NT2/D1 (cell line): ENCODE data around the gene RXFP1.

ENCODE experiments used
- DNase-seq: peaks from one replicate; pipeline ENCODE4 v3.0.0-alpha.2; 2011; ENCODE audit warnings: low read depth, low spot score
- H3K27me3 ChIP-seq: 2 replicates; pipeline ENCODE4 v1.6.0; 2011; ENCODE audit warnings: mild to moderate bottlenecking; ENCODE audit not compliant: insufficient read length, insufficient read depth
- H3K36me3 ChIP-seq: 2 replicates; pipeline ENCODE4 v1.6.1; 2011; ENCODE audit warnings: mild to moderate bottlenecking, low read length, mixed read lengths; ENCODE audit not compliant: insufficient read depth, insufficient read length
- H3K4me1 ChIP-seq: 2 replicates; pipeline ENCODE4 v1.5.1; 2011; ENCODE audit not compliant: insufficient read depth, insufficient read length
- H3K4me3 ChIP-seq: 2 replicates; pipeline ENCODE4 v1.5.1; 2011; ENCODE audit warnings: low read depth; ENCODE audit not compliant: insufficient read length
- H3K9ac ChIP-seq: 2 replicates; pipeline ENCODE4 v1.6.0; 2011; ENCODE audit warnings: low read depth; ENCODE audit not compliant: insufficient read length
- H3K9me3 ChIP-seq: 2 replicates; pipeline ENCODE4 v1.5.1; 2011; ENCODE audit warnings: mild to moderate bottlenecking, low read length; ENCODE audit not compliant: insufficient read depth
- SUZ12 ChIP-seq: IDR thresholded peaks from 2 replicates; pipeline ENCODE4 v1.6.1; 2011; ENCODE audit not compliant: insufficient read length, insufficient read depth; ENCODE audit errors: extremely low read depth
- YY1 ChIP-seq: IDR thresholded peaks from 2 replicates; pipeline ENCODE4 v1.6.1; 2011; ENCODE audit not compliant: insufficient read length, insufficient read depth
- ZNF274 ChIP-seq: IDR thresholded peaks from 2 replicates; pipeline ENCODE4 v1.6.1; 2011; ENCODE audit warnings: mild to moderate bottlenecking, low read depth, low read length

Gene RXFP1

GRCh38 chr4:158664806-158665205 is 143.1 kb downstream of the RXFP1 start:
- no peaks in the 10 kb centered on the region; the same call in 1 of the 2 replicates for H3K9me3 ChIP-seq
- H3K4me3 ChIP-seq: no peak overlapping the region
- no peaks in the 10 kb centered on the region for H3K27me3 ChIP-seq
- no peaks in the 10 kb centered on the region for H3K4me1 ChIP-seq
- no peak for DNase-seq
- H3K36me3 ChIP-seq: peaks cover 7% of the 10 kb centered on the region
- H3K9ac ChIP-seq: no peak overlapping the region
- TF ChIP-seq SUZ12 (no peak), YY1 (no peak), ZNF274 (no peak)

DNA sequence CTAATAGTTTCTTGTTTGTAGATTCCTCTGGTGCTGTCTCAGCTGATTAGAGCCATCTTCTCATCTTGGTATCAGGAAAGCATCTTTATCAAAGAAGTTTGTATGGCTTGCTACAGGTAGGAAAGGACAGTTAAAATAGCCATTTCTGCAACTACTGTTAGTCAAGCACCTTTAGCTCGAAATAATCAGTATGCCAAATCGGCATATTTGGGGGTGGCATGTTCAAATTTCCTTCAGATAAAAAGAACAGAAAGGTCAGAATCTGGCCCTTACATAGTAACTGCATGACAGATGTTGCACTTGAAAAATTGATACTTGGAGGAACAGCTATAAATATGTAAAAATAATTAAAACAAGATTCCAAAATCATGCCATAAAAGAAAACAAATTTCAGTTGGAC is 145.2 kb downstream of the RXFP1 start:
- Histone ChIP-seq H3K36me3 (peaks cover 7% of the 10 kb centered on the region), H3K27me3 (no peaks in the 10 kb centered on the region), H3K9ac (no peak overlapping the region), H3K4me1 (no peaks in the 10 kb centered on the region), H3K9me3 (no peaks in the 10 kb centered on the region; the same call in 1 of the 2 replicates), H3K4me3 (no peak overlapping the region)
- no peak for DNase-seq
- TF ChIP-seq SUZ12 (no peak), YY1 (no peak), ZNF274 (no peak)

DNA sequence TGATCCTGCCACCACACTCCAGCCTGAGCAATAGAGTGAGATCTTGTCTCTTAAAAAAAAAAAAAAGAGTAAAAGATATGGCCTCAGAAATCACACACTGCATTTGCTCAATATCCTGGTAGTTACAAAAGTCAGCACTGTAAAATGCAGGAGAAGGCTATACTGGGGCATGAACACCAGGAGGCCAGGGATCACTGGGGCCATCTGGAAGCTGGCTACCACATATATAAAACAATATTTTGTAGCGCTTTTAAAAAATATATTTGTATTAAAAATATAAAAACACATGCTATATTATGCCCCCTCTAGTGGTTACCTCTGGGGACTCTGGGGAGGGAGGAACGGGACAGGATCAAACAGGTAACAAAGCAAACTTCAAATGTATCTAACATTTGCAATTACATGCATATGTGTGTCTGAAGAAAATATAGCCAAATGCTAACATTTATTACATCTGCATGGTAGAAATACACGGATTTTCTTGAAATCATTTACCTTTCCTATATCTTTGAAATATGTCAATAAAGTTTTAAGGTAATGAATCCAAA is 146.0 kb downstream of the RXFP1 start:
- Histone ChIP-seq H3K36me3 (peaks cover 7% of the 10 kb centered on the region), H3K4me3 (no peak overlapping the region)
- no peak for DNase-seq

DNA sequence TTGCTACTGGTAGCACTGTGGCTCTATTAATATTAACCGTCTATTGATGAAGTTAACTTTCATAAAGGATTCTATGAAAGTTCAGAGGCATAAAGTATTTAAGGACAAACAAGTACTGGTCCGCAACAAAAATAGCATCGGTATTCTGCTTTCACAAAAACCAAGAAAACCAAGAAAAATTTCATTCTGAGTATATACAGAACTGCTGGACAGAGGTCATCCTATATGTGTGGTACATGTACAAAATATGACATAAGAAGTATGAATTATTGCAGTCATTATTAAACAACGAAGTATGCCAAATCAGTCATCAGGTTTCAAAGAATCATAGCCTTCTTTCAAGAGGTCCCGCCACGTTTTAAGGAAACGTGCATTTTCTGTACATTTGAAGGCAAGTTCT is 147.6 kb downstream of the RXFP1 start:
- Histone ChIP-seq H3K36me3 (peaks cover 7% of the 10 kb centered on the region), H3K4me3 (no peak overlapping the region)
- TF ChIP-seq ZNF274 (no peak), YY1 (no peak), SUZ12 (no peak)

More for the DNA sequence above, 146.0 kb downstream of the RXFP1 start:
- Histone ChIP-seq H3K4me1 (no peaks in the 10 kb centered on the region), H3K9ac (no peak overlapping the region), H3K9me3 (no peaks in the 10 kb centered on the region; the same call in 1 of the 2 replicates), H3K27me3 (no peaks in the 10 kb centered on the region)
- TF ChIP-seq SUZ12 (no peak), YY1 (no peak), ZNF274 (no peak)

GRCh38 chr4:158670975-158671664 is 149.4 kb downstream of the RXFP1 start:
- H3K9me3 ChIP-seq: no peaks in the 10 kb centered on the region
- H3K27me3 ChIP-seq: no peaks in the 10 kb centered on the region
- DNase-seq: no peak
- H3K36me3 ChIP-seq: peaks cover 7% of the 10 kb centered on the region
- peak overlapping the region; percentile 86 for H3K9ac ChIP-seq
- H3K4me3 ChIP-seq: peak overlapping the region; percentile 81
- no peaks in the 10 kb centered on the region for H3K4me1 ChIP-seq
- TF ChIP-seq YY1 (no peak), SUZ12 (no peak)

More for the DNA sequence above, 147.6 kb downstream of the RXFP1 start:
- Histone ChIP-seq H3K9me3 (no peaks in the 10 kb centered on the region; the same call in 1 of the 2 replicates), H3K9ac (no peak overlapping the region), H3K4me1 (no peaks in the 10 kb centered on the region), H3K27me3 (no peaks in the 10 kb centered on the region)
- DNase-seq: no peak

GRCh38 chr4:158671665-158671914 is 149.9 kb downstream of the RXFP1 start, which contains the start of gene C4orf46:
Gene C4orf46 (minus strand): TSS chr4:158671887. CDS start chr4:158671801, 86 bp downstream.
- Histone ChIP-seq H3K4me3 (peak within 1 kb of the TSS; percentile 81), H3K27me3 (no peaks in the 10 kb centered on the region), H3K4me1 (no peaks in the 10 kb centered on the region), H3K9ac (peak within 1 kb of the TSS; percentile 86), H3K36me3 (peaks cover 7% of the 10 kb centered on the region), H3K9me3 (no peaks in the 10 kb centered on the region)
- TF ChIP-seq ZNF274 (no peak), YY1 (no peak), SUZ12 (no peak)
- no peak for DNase-seq

DNA sequence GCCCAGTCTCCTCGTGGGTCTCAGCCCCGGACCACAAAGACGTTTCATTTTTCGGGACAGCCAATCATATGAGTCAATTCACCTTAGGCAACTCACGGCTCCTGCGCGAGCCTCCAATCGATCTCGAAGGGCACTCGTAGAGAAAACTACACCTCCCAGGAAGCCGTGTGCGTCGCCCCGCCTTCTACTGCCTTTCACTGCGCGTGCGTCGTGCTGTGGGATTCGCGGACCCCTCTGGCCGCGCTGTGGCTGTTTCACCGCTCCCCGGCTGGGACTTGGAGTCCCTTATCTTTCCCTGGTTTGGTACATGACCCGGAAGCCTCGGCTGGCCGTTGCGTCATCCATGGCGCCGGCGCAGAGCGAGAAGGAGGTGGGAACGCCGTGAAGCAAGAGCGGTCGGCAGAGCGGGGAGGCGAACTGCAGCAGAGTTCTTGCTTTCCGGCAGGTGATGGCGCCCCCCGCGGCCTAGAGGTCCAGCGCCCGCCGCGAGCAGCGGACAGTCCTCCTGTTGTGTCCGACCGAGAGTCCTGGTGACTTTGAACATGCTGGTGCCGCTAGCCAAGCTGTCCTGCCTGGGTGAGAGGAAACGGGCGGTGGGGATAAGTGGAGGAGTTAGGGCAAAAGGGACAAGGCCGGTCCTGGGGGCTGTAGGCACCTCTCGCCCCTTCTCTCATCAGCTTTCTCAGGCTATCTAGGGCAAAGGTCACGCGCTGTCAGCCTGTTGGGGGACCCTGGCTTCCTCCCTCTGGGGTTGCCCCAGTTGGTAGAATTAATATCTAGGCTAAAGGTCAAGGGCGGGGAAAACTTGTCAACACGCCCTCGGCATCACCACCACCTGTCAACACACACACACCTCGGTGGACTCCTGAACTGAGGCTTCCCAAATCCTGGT is 150.5 kb downstream of the RXFP1 start, which contains the start of gene ETFDH:
TSS of gene ETFDH (plus strand) at position 382 of the 892 bp plus-strand sequence. CDS start at position 543, 161 bp downstream.
- peak within 1 kb of the TSS; percentile 81 for H3K4me3 ChIP-seq
- TF ChIP-seq SUZ12: no peak
- DNase-seq: peak; percentile 90
- no peaks in the 10 kb centered on the region for H3K4me1 ChIP-seq
- peaks cover 7% of the 10 kb centered on the region for H3K36me3 ChIP-seq
- H3K27me3 ChIP-seq: no peaks in the 10 kb centered on the region
- no peaks in the 10 kb centered on the region for H3K9me3 ChIP-seq
- peak within 1 kb of the TSS; percentile 86 for H3K9ac ChIP-seq
